B cell (primary cell): ENCODE data around the gene NUAK1.

Experiments used
- CTCF ChIP-seq: fragments of 200-600 bp; IDR thresholded peaks from one replicate; pipeline ENCODE4 v1.8.0; 2022; ENCODE audit warnings: antibody characterized with exemption, mild to moderate bottlenecking
- EZH2 ChIP-seq: IDR thresholded peaks from 2 replicates; pipeline ENCODE4 v1.6.1; 2012; ENCODE audit warnings: borderline replicate concordance, low read depth, mild to moderate bottlenecking, moderate library complexity, low read length; ENCODE audit not compliant: insufficient read depth, poor library complexity, severe bottlenecking

DNA sequence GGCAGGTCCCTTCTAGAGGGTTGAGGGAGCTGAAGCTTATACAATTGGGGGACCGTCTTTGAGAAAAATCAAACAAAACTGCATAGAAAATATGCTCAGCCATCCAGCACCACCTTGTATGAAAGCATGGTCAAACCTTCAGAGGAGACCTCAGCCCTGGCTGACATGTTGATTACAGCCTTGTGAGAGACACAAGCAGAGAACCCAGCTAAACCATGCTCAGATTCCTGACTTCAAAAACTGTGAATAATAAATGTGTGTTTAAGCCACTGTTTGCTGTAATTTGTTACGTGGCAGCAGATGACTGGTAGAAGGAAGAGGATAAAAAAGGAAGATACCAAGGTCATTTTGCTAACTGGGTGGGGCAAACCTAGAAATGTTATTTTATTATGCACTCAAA, 115.7 kb downstream of the NUAK1 start:
- TF ChIP-seq CTCF (no peak), EZH2 (no peak)
